GM21515 (cell line): ENCODE results near the gene CCDC149.
A peak's percentile ranks its signal among the peaks of the same experiment; 100 is the strongest.

Experiments
- ATAC-seq: cut with Tn5 transposase; IDR thresholded peaks from one replicate; pipeline ENCODE4 v1.9.1; 2021; ENCODE audit not compliant: unreplicated experiment

CCDC149 gene

GRCh38 chr4:24778464-24779225, 134.2 kb downstream of the CCDC149 start:
- no peak for ATAC-seq

- ATAC-seq = no peak
Observed at GRCh38 chr4:24777536-24778463, 135.0 kb downstream of the CCDC149 start.

GRCh38 chr4:24775750-24776149, 137.1 kb downstream of the CCDC149 start:
- ATAC-seq = no peak

GRCh38 chr4:24775032-24775605, 137.7 kb downstream of the CCDC149 start:
- ATAC-seq = no peak

- ATAC-seq = no peak
Observed at GRCh38 chr4:24774452-24774851, 138.4 kb downstream of the CCDC149 start.

- ATAC-seq = no peak
Observed at GRCh38 chr4:24772952-24773351, 139.9 kb downstream of the CCDC149 start.

- no peak for ATAC-seq
Observed at GRCh38 chr4:24772061-24772705, 140.7 kb downstream of the CCDC149 start.

- no peak for ATAC-seq
Observed at GRCh38 chr4:24771241-24771640, 141.6 kb downstream of the CCDC149 start.

GRCh38 chr4:24770667-24771066, 142.2 kb downstream of the CCDC149 start:
- no peak for ATAC-seq

GRCh38 chr4:24770032-24770584, 142.7 kb downstream of the CCDC149 start:
- ATAC-seq = peak; percentile 73

GRCh38 chr4:24769571-24769970, 143.3 kb downstream of the CCDC149 start:
- ATAC-seq = no peak

- ATAC-seq = peak; percentile 74
Observed at GRCh38 chr4:24768604-24769003, 144.2 kb downstream of the CCDC149 start.

GRCh38 chr4:24768006-24768405, 144.8 kb downstream of the CCDC149 start:
- no peak for ATAC-seq

- ATAC-seq = no peak
Observed at GRCh38 chr4:24765376-24765988, 147.4 kb downstream of the CCDC149 start.

- ATAC-seq = no peak
Observed at GRCh38 chr4:24764345-24764744, 148.5 kb downstream of the CCDC149 start.

GRCh38 chr4:24763631-24764297, 149.1 kb downstream of the CCDC149 start:
- no peak for ATAC-seq
